IMR-90 (cell line): ENCODE measurements around the gene ATP1A3. TPM values are rescaled to one million over a fixed set of nuclear protein-coding genes. Genes with fewer than 3 reads are reported as not detected.
A peak's percentile ranks its signal among the peaks of the same experiment; 100 is the strongest.

Experiments
- ATAC-seq: fragments of 200-7000 bp; cut with Tn5 transposase; 2 replicates; pipeline ENCODE4 v1.9.1; 2020; ENCODE audit warnings: low read depth, mild to moderate bottlenecking, moderate library complexity
- BruUV-seq: library from RNA; stranded (reverse); fragments of 400-500 nt; replicated peaks from 2 replicates; lab custom pipeline; 2021; lab: Mats Ljungman, UMichigan
- CTCF ChIA-PET: fragments of 300-600 bp; formaldehyde crosslinking; extraction: SDS; loops from one replicate; lab custom pipeline; 2021; ENCODE audit warnings: antibody characterized with exemption; lab: Yijun Ruan, JAX
- POLR2A ChIA-PET: fragments of 300-600 bp; sonication (Branson Sonifier 250); formaldehyde crosslinking; loops from one replicate; lab custom pipeline; 2022; ENCODE audit warnings: antibody characterized with exemption; ENCODE audit not compliant: unreplicated experiment; lab: Charles Lee
- DNase-seq: peaks from one replicate; pipeline ENCODE4 v3.0.0; 2013
- H2AFZ ChIP-seq: replicated peaks from 2 replicates; pipeline ENCODE3; 2013; ENCODE audit warnings: low read length, mild to moderate bottlenecking; ENCODE audit not compliant: poor library complexity
- H2AK5ac ChIP-seq: 2 replicates; pipeline ENCODE4 v1.6.1; 2013; ENCODE audit warnings: low read depth, low read length, inconsistent platforms
- H2AK9ac ChIP-seq: replicated peaks from 2 replicates; pipeline ENCODE3; 2013; ENCODE audit warnings: mild to moderate bottlenecking, low read depth, low read length, moderate library complexity; ENCODE audit not compliant: poor library complexity
- H2BK120ac ChIP-seq: 2 replicates; pipeline ENCODE4 v1.6.1; 2013; ENCODE audit warnings: low read depth, low read length, inconsistent platforms
- H2BK15ac ChIP-seq: 3 replicates; pipeline ENCODE4 v1.6.1; 2013; ENCODE audit warnings: low read depth, low read length, inconsistent platforms
- H2BK20ac ChIP-seq: 2 replicates; pipeline ENCODE4 v1.6.1; 2013; ENCODE audit warnings: low read depth, mild to moderate bottlenecking, inconsistent platforms, low read length, moderate library complexity
- H2BK5ac ChIP-seq: 2 replicates; pipeline ENCODE4 v1.6.1; 2013; ENCODE audit warnings: mild to moderate bottlenecking, low read depth, low read length, inconsistent platforms; ENCODE audit not compliant: poor library complexity, severe bottlenecking
- H3K14ac ChIP-seq: replicated peaks from 2 replicates; pipeline ENCODE4 v1.6.1; 2013; ENCODE audit warnings: low read depth, low read length, inconsistent platforms
- H3K18ac ChIP-seq: 2 replicates; pipeline ENCODE4 v1.6.1; 2013; ENCODE audit warnings: low read depth, low read length, control low read depth
- H3K23ac ChIP-seq: 2 replicates; pipeline ENCODE4 v1.6.1; 2013; ENCODE audit warnings: low read depth, low read length, inconsistent platforms
- H3K27ac ChIP-seq: 2 replicates; pipeline ENCODE4 v1.5.1; 2013; ENCODE audit warnings: mild to moderate bottlenecking, control low read depth, low read length; ENCODE audit not compliant: insufficient read depth
- H3K27me3 ChIP-seq: 2 replicates; pipeline ENCODE4 v1.6.1; 2013; ENCODE audit warnings: low read length; ENCODE audit not compliant: control insufficient read depth, insufficient read depth
- H3K36me3 ChIP-seq: 2 replicates; pipeline ENCODE4 v1.6.1; 2013; ENCODE audit warnings: low read length, mixed read lengths; ENCODE audit not compliant: control insufficient read depth, insufficient read depth
- H3K4ac ChIP-seq: 2 replicates; pipeline ENCODE4 v1.6.1; 2013; ENCODE audit warnings: low read depth, low read length, inconsistent platforms
- H3K4me1 ChIP-seq: 2 replicates; pipeline ENCODE4 v1.6.1; 2013; ENCODE audit warnings: low read length, mixed read lengths; ENCODE audit not compliant: control insufficient read depth, insufficient read depth
- H3K4me2 ChIP-seq: 2 replicates; pipeline ENCODE4 v1.6.1; 2013; ENCODE audit warnings: low read depth, mild to moderate bottlenecking, control low read depth, low read length, moderate library complexity
- H3K4me3 ChIP-seq: 2 replicates; pipeline ENCODE4 v1.5.1; 2013; ENCODE audit warnings: low read depth, mild to moderate bottlenecking, control low read depth, low read length, moderate library complexity; ENCODE audit not compliant: insufficient read depth
- H3K56ac ChIP-seq: 2 replicates; pipeline ENCODE4 v1.6.1; 2013; ENCODE audit warnings: low read length, inconsistent platforms; ENCODE audit not compliant: insufficient read depth; ENCODE audit errors: extremely low read depth
- H3K79me1 ChIP-seq, 2 experiments: 2 replicates each; pipeline ENCODE4 v1.6.1; 2013; ENCODE audit warnings: low read length in 2 of 2, inconsistent platforms in 1 of 2, low read depth in 1 of 2
- H3K9ac ChIP-seq: 2 replicates; pipeline ENCODE4 v1.6.1; 2013; ENCODE audit warnings: low read depth, low read length, control low read depth
- H3K9me1 ChIP-seq: 2 replicates; pipeline ENCODE4 v1.6.1; 2013; ENCODE audit warnings: low read length, inconsistent platforms; ENCODE audit not compliant: insufficient read depth
- H3K9me3 ChIP-seq: 2 replicates; pipeline ENCODE4 v1.6.1; 2013; ENCODE audit warnings: low read length; ENCODE audit not compliant: control insufficient read depth, insufficient read depth
- H4K20me1 ChIP-seq: 2 replicates; pipeline ENCODE4 v1.6.1; 2013; ENCODE audit warnings: low read length, inconsistent platforms; ENCODE audit not compliant: insufficient read depth
- H4K5ac ChIP-seq: 2 replicates; pipeline ENCODE4 v1.6.1; 2013; ENCODE audit warnings: mild to moderate bottlenecking, low read depth, low read length, control low read depth
- H4K8ac ChIP-seq, 2 experiments: 2 replicates each; pipeline ENCODE4 v1.6.1; 2013; ENCODE audit warnings: low read depth in 2 of 2, low read length in 2 of 2, control low read depth in 1 of 2, inconsistent platforms in 1 of 2
- H4K91ac ChIP-seq: 2 replicates; pipeline ENCODE4 v1.6.1; 2013; ENCODE audit warnings: low read depth, low read length, inconsistent platforms; ENCODE audit not compliant: insufficient read depth
- BHLHE40 ChIP-seq: fragments of 150-350 bp; IDR thresholded peaks from 2 replicates; pipeline ENCODE4 v1.6.1; 2016; ENCODE audit warnings: mild to moderate bottlenecking, low read depth, low read length
- CEBPB ChIP-seq: IDR thresholded peaks from 2 replicates; pipeline ENCODE4 v1.6.1; 2012; ENCODE audit warnings: low read depth, low read length, improper control_type of control experiment
- CHD1 ChIP-seq: IDR thresholded peaks from 2 replicates; pipeline ENCODE4 v1.6.1; 2012; ENCODE audit warnings: low read depth, low read length, improper control_type of control experiment
- CTCF ChIP-seq: conservative IDR thresholded peaks from 2 replicates; pipeline ENCODE4 v1.5.1; 2012; ENCODE audit warnings: mild to moderate bottlenecking, low read depth, low read length, improper control_type of control experiment
- ELK1 ChIP-seq: fragments of 150-350 bp; IDR thresholded peaks from 2 replicates; pipeline ENCODE4 v1.6.1; 2016; ENCODE audit warnings: low read depth, mild to moderate bottlenecking, low read length, moderate library complexity, borderline replicate concordance
- FOS ChIP-seq: fragments of 150-350 bp; IDR thresholded peaks from 2 replicates; pipeline ENCODE4 v1.6.1; 2016; ENCODE audit warnings: low read depth, low read length
- MAFK ChIP-seq: IDR thresholded peaks from 2 replicates; pipeline ENCODE4 v1.6.1; 2012; ENCODE audit warnings: low read depth, low read length, improper control_type of control experiment
- MAZ ChIP-seq: IDR thresholded peaks from 2 replicates; pipeline ENCODE4 v1.6.1; 2012; ENCODE audit warnings: low read depth, mild to moderate bottlenecking, low read length, improper control_type of control experiment, moderate library complexity, borderline replicate concordance
- NFE2L2 ChIP-seq: fragments of 150-350 bp; IDR thresholded peaks from 2 replicates; pipeline ENCODE4 v1.6.1; 2016; ENCODE audit warnings: low read depth, mild to moderate bottlenecking, low read length
- POLR2A ChIP-seq: IDR thresholded peaks from 2 replicates; pipeline ENCODE4 v1.6.1; 2012; ENCODE audit warnings: mild to moderate bottlenecking, low read depth, low read length
- RAD21 ChIP-seq: IDR thresholded peaks from 2 replicates; pipeline ENCODE4 v1.6.1; 2012; ENCODE audit warnings: low read length, improper control_type of control experiment
- RFX5 ChIP-seq: IDR thresholded peaks from 2 replicates; pipeline ENCODE4 v1.8.0; 2012; ENCODE audit warnings: low read depth, mild to moderate bottlenecking, low read length, moderate library complexity
- SMC3 ChIP-seq: fragments of 150-350 bp; IDR thresholded peaks from 2 replicates; pipeline ENCODE4 v1.6.1; 2016; ENCODE audit warnings: low read depth, mild to moderate bottlenecking, antibody characterized with exemption, low read length, moderate library complexity
- USF2 ChIP-seq: fragments of 150-350 bp; IDR thresholded peaks from 2 replicates; pipeline ENCODE4 v1.6.1; 2017; ENCODE audit warnings: mild to moderate bottlenecking, antibody characterized with exemption, low read length, low read depth
- WGBS, 2 experiments: methylation state at CpG; one replicate each; pipeline versions ENCODE4 v1.1.5 to v1.1.7; 2013; ENCODE audit warnings: missing lambda C conversion rate in 2 of 2; ENCODE audit not compliant: insufficient read length in 1 of 2; ENCODE audit errors: extremely low coverage in 2 of 2; 5-methylcytosine and 5-hydroxymethylcytosine counted together
- dilution Hi-C: fragments of 300-500 bp; cut with HindIII; formaldehyde crosslinking; loops from one replicate; pipeline ENCODE4 v1.14.3; 2018; ENCODE audit warnings: low sequenced_read_pairs; ENCODE audit not compliant: unreplicated experiment
- in situ Hi-C: fragments of 300-500 bp; cut with MboI; formaldehyde crosslinking; loops from 3 replicates; pipeline ENCODE4 v1.14.3; 2019; ENCODE audit warnings: low sequenced_read_pairs, inconsistent platforms, mixed read lengths
- intact Hi-C: fragments of 100-400 bp; cut with micrococcal nuclease; formaldehyde crosslinking; loops from 2 replicates; pipeline ENCODE4 v1.10.0; 2022
- polyA plus RNA-seq, 3 experiments: library from polyadenylated mRNA; depleted of rRNA; stranded (reverse); fragments of >200 nt; gene quantifications; 2 replicates each; pipeline ENCODE4 v1.2.3, GENCODE V29; 2012; ENCODE audit warnings: low replicate concordance in 1 of 3
- total RNA-seq: library from RNA; depleted of rRNA; stranded (reverse); fragments of >200 nt; gene quantifications from 2 replicates; pipeline ENCODE4 v1.2.3, GENCODE V29; 2012

Gene ATP1A3
- total and polyA plus RNA-seq, 2 of the 4 experiments (the other 2 are of a cell fraction) = under 0.01 to 0.12 TPM

GRCh38 chr19:41941410-41942202, 52.4 kb downstream of the ATP1A3 start:
- no peak for ATAC-seq
- no peak overlapping the region for H4K91ac ChIP-seq
- H4K8ac ChIP-seq = no peak overlapping the region
- WGBS, 2 experiments = 86% methylated on average over 4 of the region's 9 CpGs; no CpG with 5 or more reads in 1 of the 2 experiments
- no peaks in the 10 kb centered on the region for H3K9me1 ChIP-seq
- POLR2A ChIA-PET = no interaction called here
- H3K4me3 ChIP-seq = no peak overlapping the region
- no peak overlapping the region for H4K5ac ChIP-seq
- H3K18ac ChIP-seq = no peak overlapping the region
- H2BK20ac ChIP-seq = no peak overlapping the region
- CTCF ChIA-PET = interaction anchor here (1.4 kb wide), 1 partner anchor 10 kb away, joined by 5 read pairs; no protein-coding TSS in a partner anchor
- TF ChIP-seq NFE2L2 = no peak
- TF ChIP-seq RAD21 = no peak
- TF ChIP-seq FOS = no peak
- no peak for TF ChIP-seq CTCF
- TF ChIP-seq RFX5 = no peak
- TF ChIP-seq CEBPB = no peak
- no peak for TF ChIP-seq ELK1
- TF ChIP-seq SMC3 = no peak
- no peak for TF ChIP-seq BHLHE40
- TF ChIP-seq CHD1 = no peak
- TF ChIP-seq USF2 = no peak
- no peak for TF ChIP-seq POLR2A
- TF ChIP-seq MAFK = no peak
- TF ChIP-seq MAZ = no peak
- intact Hi-C loops (no loop called here), dilution Hi-C loops (no loop called here), in situ Hi-C loops (no loop called here)
- H3K4me2 ChIP-seq = no peak overlapping the region
- no peak overlapping the region; the same call in 1 of the 2 replicates for H2AK5ac ChIP-seq
- no peak for DNase-seq
- peaks cover 9% of the 10 kb centered on the region for H3K27me3 ChIP-seq
- no peaks in the 10 kb centered on the region for H3K9me3 ChIP-seq
- peak overlapping the region; percentile 42 for H2AK9ac ChIP-seq
- H3K36me3 ChIP-seq = no peaks in the 10 kb centered on the region
- no peaks in the 10 kb centered on the region for H3K79me1 ChIP-seq
- H2BK120ac ChIP-seq = no peak overlapping the region
- H3K14ac ChIP-seq = no peak overlapping the region
- H3K23ac ChIP-seq = no peak overlapping the region
- no peak overlapping the region for H3K56ac ChIP-seq
- H4K20me1 ChIP-seq = no peaks in the 10 kb centered on the region
- no peak overlapping the region for H2BK5ac ChIP-seq
- no peak overlapping the region for H3K27ac ChIP-seq
- no TSS peak for BruUV-seq
- H3K9ac ChIP-seq = no peak overlapping the region
- no peak overlapping the region for H3K4ac ChIP-seq
- no peak overlapping the region for H2BK15ac ChIP-seq
- H2AFZ ChIP-seq = no peak overlapping the region
- H3K4me1 ChIP-seq = no peaks in the 10 kb centered on the region; the same call in 1 of the 2 replicates
